Measurements from ENCODE around the gene THSD7A. TPM values are rescaled to one million over a fixed set of nuclear protein-coding genes. Genes with fewer than 3 reads are reported as not detected.

The THSD7A gene
- total and polyA plus RNA-seq, 2 donors = 0.50 to 1.5 TPM

GRCh38 chr7:11707606-11708193 is 124.3 kb downstream of the THSD7A start:
- H3K4me3 ChIP-seq (ENCODE audit: low read length in 2 of 2) = no peak overlapping the region
- no peak for DNase-seq (ENCODE audit: low read depth in 6 of 9, low spot score in 9 of 9)

GRCh38 chr7:11706666-11707605 is 125.1 kb downstream of the THSD7A start:
- no peak for DNase-seq (ENCODE audit: low read depth in 6 of 9, low spot score in 9 of 9)
- Histone ChIP-seq H3K27ac (ENCODE audit: low read depth in 1 of 2, low read length in 1 of 2) (no peak overlapping the region), H3K4me3 (ENCODE audit: low read length in 2 of 2) (no peak overlapping the region), H3K27me3 (ENCODE audit: control insufficient read depth in 2 of 2, insufficient read depth in 1 of 2, low read length in 1 of 2) (no peaks in the 10 kb centered on the region), H3K36me3 (ENCODE audit: control insufficient read depth in 2 of 2, insufficient read depth in 2 of 2, low read length in 1 of 2) (no peaks in the 10 kb centered on the region), H3K4me1 (ENCODE audit: control insufficient read depth in 2 of 2, insufficient read depth in 2 of 2, low read length in 2 of 2) (no peaks in the 10 kb centered on the region), H3K9me3 (ENCODE audit: control insufficient read depth in 2 of 2, insufficient read depth in 1 of 2, low read length in 1 of 2) (no peaks in the 10 kb centered on the region)
- 88% methylated on average over 2 of the region's 2 CpGs for WGBS

More at GRCh38 chr7:11707606-11708193, 124.3 kb downstream of the THSD7A start:
- H3K27me3 ChIP-seq (ENCODE audit: control insufficient read depth in 2 of 2, insufficient read depth in 1 of 2, low read length in 1 of 2) = no peaks in the 10 kb centered on the region
- H3K36me3 ChIP-seq (ENCODE audit: control insufficient read depth in 2 of 2, insufficient read depth in 2 of 2, low read length in 1 of 2) = no peaks in the 10 kb centered on the region
- no peak overlapping the region for H3K27ac ChIP-seq (ENCODE audit: low read depth in 1 of 2, low read length in 1 of 2)
- WGBS = 67% methylated on average over 2 of the region's 2 CpGs
- H3K9me3 ChIP-seq (ENCODE audit: control insufficient read depth in 2 of 2, insufficient read depth in 1 of 2, low read length in 1 of 2) = no peaks in the 10 kb centered on the region
- H3K4me1 ChIP-seq (ENCODE audit: control insufficient read depth in 2 of 2, insufficient read depth in 2 of 2, low read length in 2 of 2) = no peaks in the 10 kb centered on the region

- H3K27ac ChIP-seq (ENCODE audit: low read depth in 1 of 2, low read length in 1 of 2) = no peak overlapping the region
- WGBS = 93% methylated on average over 1 of the region's 1 CpG
- H3K4me1 ChIP-seq (ENCODE audit: control insufficient read depth in 2 of 2, insufficient read depth in 2 of 2, low read length in 2 of 2) = no peaks in the 10 kb centered on the region
- no peak for DNase-seq (ENCODE audit: low read depth in 6 of 9, low spot score in 9 of 9)
- H3K9me3 ChIP-seq (ENCODE audit: control insufficient read depth in 2 of 2, insufficient read depth in 1 of 2, low read length in 1 of 2) = no peaks in the 10 kb centered on the region
- no peaks in the 10 kb centered on the region for H3K36me3 ChIP-seq (ENCODE audit: control insufficient read depth in 2 of 2, insufficient read depth in 2 of 2, low read length in 1 of 2)
- no peak overlapping the region for H3K4me3 ChIP-seq (ENCODE audit: low read length in 2 of 2)
- H3K27me3 ChIP-seq (ENCODE audit: control insufficient read depth in 2 of 2, insufficient read depth in 1 of 2, low read length in 1 of 2) = no peaks in the 10 kb centered on the region
Observed at GRCh38 chr7:11703829-11704228, 128.2 kb downstream of the THSD7A start.

GRCh38 chr7:11702938-11703337 is 129.1 kb downstream of the THSD7A start:
- H3K9me3 ChIP-seq (ENCODE audit: control insufficient read depth in 2 of 2, insufficient read depth in 1 of 2, low read length in 1 of 2) = no peaks in the 10 kb centered on the region
- DNase-seq (ENCODE audit: low read depth in 6 of 9, low spot score in 9 of 9) = no peak
- no peak overlapping the region for H3K4me3 ChIP-seq (ENCODE audit: low read length in 2 of 2)
- 68% methylated on average over 4 of the region's 4 CpGs for WGBS
- H3K36me3 ChIP-seq (ENCODE audit: control insufficient read depth in 2 of 2, insufficient read depth in 2 of 2, low read length in 1 of 2) = no peaks in the 10 kb centered on the region
- no peaks in the 10 kb centered on the region for H3K4me1 ChIP-seq (ENCODE audit: control insufficient read depth in 2 of 2, insufficient read depth in 2 of 2, low read length in 2 of 2)
- H3K27me3 ChIP-seq (ENCODE audit: control insufficient read depth in 2 of 2, insufficient read depth in 1 of 2, low read length in 1 of 2) = no peaks in the 10 kb centered on the region
- no peak overlapping the region for H3K27ac ChIP-seq (ENCODE audit: low read depth in 1 of 2, low read length in 1 of 2)

- H3K9me3 ChIP-seq (ENCODE audit: control insufficient read depth in 2 of 2, insufficient read depth in 1 of 2, low read length in 1 of 2) = no peaks in the 10 kb centered on the region
- no peak for DNase-seq (ENCODE audit: low read depth in 6 of 9, low spot score in 9 of 9)
- no peaks in the 10 kb centered on the region for H3K36me3 ChIP-seq (ENCODE audit: control insufficient read depth in 2 of 2, insufficient read depth in 2 of 2, low read length in 1 of 2)
- H3K4me1 ChIP-seq (ENCODE audit: control insufficient read depth in 2 of 2, insufficient read depth in 2 of 2, low read length in 2 of 2) = no peaks in the 10 kb centered on the region
- WGBS = 75% methylated on average over 6 of the region's 6 CpGs
- no peak overlapping the region for H3K4me3 ChIP-seq (ENCODE audit: low read length in 2 of 2)
- no peaks in the 10 kb centered on the region for H3K27me3 ChIP-seq (ENCODE audit: control insufficient read depth in 2 of 2, insufficient read depth in 1 of 2, low read length in 1 of 2)
- no peak overlapping the region for H3K27ac ChIP-seq (ENCODE audit: low read depth in 1 of 2, low read length in 1 of 2)
Observed at GRCh38 chr7:11701829-11702560, 130.0 kb downstream of the THSD7A start.

GRCh38 chr7:11699666-11700065 is 132.3 kb downstream of the THSD7A start:
- no peaks in the 10 kb centered on the region for H3K4me1 ChIP-seq (ENCODE audit: control insufficient read depth in 2 of 2, insufficient read depth in 2 of 2, low read length in 2 of 2)
- no peak overlapping the region for H3K27ac ChIP-seq (ENCODE audit: low read depth in 1 of 2, low read length in 1 of 2)
- no peaks in the 10 kb centered on the region for H3K36me3 ChIP-seq (ENCODE audit: control insufficient read depth in 2 of 2, insufficient read depth in 2 of 2, low read length in 1 of 2)
- 92% methylated on average over 5 of the region's 5 CpGs for WGBS
- H3K4me3 ChIP-seq (ENCODE audit: low read length in 2 of 2) = no peak overlapping the region
- no peaks in the 10 kb centered on the region for H3K9me3 ChIP-seq (ENCODE audit: control insufficient read depth in 2 of 2, insufficient read depth in 1 of 2, low read length in 1 of 2)
- DNase-seq (ENCODE audit: low read depth in 6 of 9, low spot score in 9 of 9) = no peak
- no peaks in the 10 kb centered on the region for H3K27me3 ChIP-seq (ENCODE audit: control insufficient read depth in 2 of 2, insufficient read depth in 1 of 2, low read length in 1 of 2)

- Histone ChIP-seq H3K27ac (ENCODE audit: low read depth in 1 of 2, low read length in 1 of 2) (no peak overlapping the region), H3K27me3 (ENCODE audit: control insufficient read depth in 2 of 2, insufficient read depth in 1 of 2, low read length in 1 of 2) (no peaks in the 10 kb centered on the region), H3K9me3 (ENCODE audit: control insufficient read depth in 2 of 2, insufficient read depth in 1 of 2, low read length in 1 of 2) (no peaks in the 10 kb centered on the region), H3K4me1 (ENCODE audit: control insufficient read depth in 2 of 2, insufficient read depth in 2 of 2, low read length in 2 of 2) (no peaks in the 10 kb centered on the region), H3K36me3 (ENCODE audit: control insufficient read depth in 2 of 2, insufficient read depth in 2 of 2, low read length in 1 of 2) (no peaks in the 10 kb centered on the region), H3K4me3 (ENCODE audit: low read length in 2 of 2) (no peak overlapping the region)
- DNase-seq (ENCODE audit: low read depth in 6 of 9, low spot score in 9 of 9) = no peak
- 90% methylated on average over 2 of the region's 2 CpGs for WGBS
Observed at GRCh38 chr7:11698384-11698871, 133.6 kb downstream of the THSD7A start.

GRCh38 chr7:11690395-11690794 is 141.6 kb downstream of the THSD7A start:
- Histone ChIP-seq H3K9me3 (ENCODE audit: control insufficient read depth in 2 of 2, insufficient read depth in 1 of 2, low read length in 1 of 2) (no peaks in the 10 kb centered on the region), H3K27me3 (ENCODE audit: control insufficient read depth in 2 of 2, insufficient read depth in 1 of 2, low read length in 1 of 2) (no peaks in the 10 kb centered on the region), H3K4me3 (ENCODE audit: low read length in 2 of 2) (no peak overlapping the region), H3K36me3 (ENCODE audit: control insufficient read depth in 2 of 2, insufficient read depth in 2 of 2, low read length in 1 of 2) (no peaks in the 10 kb centered on the region), H3K27ac (ENCODE audit: low read depth in 1 of 2, low read length in 1 of 2) (no peak overlapping the region), H3K4me1 (ENCODE audit: control insufficient read depth in 2 of 2, insufficient read depth in 2 of 2, low read length in 2 of 2) (no peaks in the 10 kb centered on the region)
- 83% methylated on average over 3 of the region's 3 CpGs for WGBS
- no peak for DNase-seq (ENCODE audit: low read depth in 6 of 9, low spot score in 9 of 9)

- no peaks in the 10 kb centered on the region for H3K4me1 ChIP-seq (ENCODE audit: control insufficient read depth in 2 of 2, insufficient read depth in 2 of 2, low read length in 2 of 2)
- 66% methylated on average over 2 of the region's 2 CpGs for WGBS
Observed at GRCh38 chr7:11689096-11689495, 142.9 kb downstream of the THSD7A start.

More at GRCh38 chr7:11689096-11689495, 142.9 kb downstream of the THSD7A start:
- H3K27ac ChIP-seq (ENCODE audit: low read depth in 1 of 2, low read length in 1 of 2) = no peak overlapping the region
- H3K9me3 ChIP-seq (ENCODE audit: control insufficient read depth in 2 of 2, insufficient read depth in 1 of 2, low read length in 1 of 2) = no peaks in the 10 kb centered on the region
- no peaks in the 10 kb centered on the region for H3K27me3 ChIP-seq (ENCODE audit: control insufficient read depth in 2 of 2, insufficient read depth in 1 of 2, low read length in 1 of 2)
- H3K4me3 ChIP-seq (ENCODE audit: low read length in 2 of 2) = no peak overlapping the region
- DNase-seq (ENCODE audit: low read depth in 6 of 9, low spot score in 9 of 9) = no peak
- no peaks in the 10 kb centered on the region for H3K36me3 ChIP-seq (ENCODE audit: control insufficient read depth in 2 of 2, insufficient read depth in 2 of 2, low read length in 1 of 2)
